Spleen (tissue), 7 donors: ENCODE data around the gene RGS14.

Experiments used
- POLR2A ChIP-seq, 3 donors: fragments of 450-650 bp; IDR thresholded peaks; one replicate each; pipeline ENCODE4 v1.5.1; 2017; ENCODE audit warnings: antibody characterized with exemption in 3 of 3, mild to moderate bottlenecking in 1 of 3
- POLR2AphosphoS5 ChIP-seq, 3 donors: sonication (generic); formaldehyde crosslinking; IDR thresholded peaks; one replicate each; pipeline ENCODE4 v1.5.1; 2017; ENCODE audit warnings: antibody characterized with exemption in 3 of 3
- TF ChIP-seq, protein P1 (sequence below), 11 experiments: fragments of 200-600 bp in 7 of 11; fragments of 450-650 bp in 4 of 11; sonication (generic) in 4 of 11; IDR thresholded peaks in 8 of 11; conservative IDR thresholded peaks in 3 of 11; 1 replicate in 7 of 11; 2 replicates in 4 of 11; pipeline versions ENCODE4 v1.4.0 to v1.8.0; 2016 to 2021; ENCODE audit warnings: antibody characterized with exemption in 11 of 11, inconsistent platforms in 4 of 11, mild to moderate bottlenecking in 1 of 11
- donor health status: DM: no; HTN: no; CAD: no; lungs with moderate emphysema.
- donor health status: DM: no; HTN: no; CAD: no.
- donor health status: DM: no; HTN: no; CAD: no.

DNA sequence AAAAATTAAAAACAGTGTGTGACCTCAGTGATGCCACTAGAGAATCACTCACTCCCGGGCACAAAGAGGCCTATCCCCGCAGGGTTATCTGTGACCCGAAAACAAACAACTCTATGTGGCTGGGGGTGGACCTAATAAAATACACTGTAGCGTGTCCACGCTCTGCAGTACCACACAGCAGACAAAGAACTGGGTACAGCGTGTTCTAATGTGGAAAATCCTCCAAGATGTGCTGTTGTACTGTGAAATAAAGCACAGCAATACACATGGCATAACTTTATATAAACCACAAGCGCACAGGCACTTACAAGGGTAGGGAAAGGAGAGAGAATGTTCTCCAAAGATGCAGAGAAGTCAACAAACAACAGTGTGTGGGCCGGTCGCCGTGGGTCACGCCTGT, 18.4 kb downstream of the RGS14 start:
- TF ChIP-seq, protein P1, sequence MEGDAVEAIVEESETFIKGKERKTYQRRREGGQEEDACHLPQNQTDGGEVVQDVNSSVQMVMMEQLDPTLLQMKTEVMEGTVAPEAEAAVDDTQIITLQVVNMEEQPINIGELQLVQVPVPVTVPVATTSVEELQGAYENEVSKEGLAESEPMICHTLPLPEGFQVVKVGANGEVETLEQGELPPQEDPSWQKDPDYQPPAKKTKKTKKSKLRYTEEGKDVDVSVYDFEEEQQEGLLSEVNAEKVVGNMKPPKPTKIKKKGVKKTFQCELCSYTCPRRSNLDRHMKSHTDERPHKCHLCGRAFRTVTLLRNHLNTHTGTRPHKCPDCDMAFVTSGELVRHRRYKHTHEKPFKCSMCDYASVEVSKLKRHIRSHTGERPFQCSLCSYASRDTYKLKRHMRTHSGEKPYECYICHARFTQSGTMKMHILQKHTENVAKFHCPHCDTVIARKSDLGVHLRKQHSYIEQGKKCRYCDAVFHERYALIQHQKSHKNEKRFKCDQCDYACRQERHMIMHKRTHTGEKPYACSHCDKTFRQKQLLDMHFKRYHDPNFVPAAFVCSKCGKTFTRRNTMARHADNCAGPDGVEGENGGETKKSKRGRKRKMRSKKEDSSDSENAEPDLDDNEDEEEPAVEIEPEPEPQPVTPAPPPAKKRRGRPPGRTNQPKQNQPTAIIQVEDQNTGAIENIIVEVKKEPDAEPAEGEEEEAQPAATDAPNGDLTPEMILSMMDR (IDR thresholded peaks at IDR 0.05 in 8 of 11, conservative IDR thresholded peaks at IDR 0.05 in 3 of 11), result no peak
- TF ChIP-seq POLR2AphosphoS5 (IDR thresholded peaks at IDR 0.05), result no peak
- no peak for TF ChIP-seq POLR2A (IDR thresholded peaks at IDR 0.05)
